Thoracic aorta (tissue), 2 donors: ENCODE results near the gene GINS3. TPM values are rescaled to one million over a fixed set of nuclear protein-coding genes. Genes with fewer than 3 reads are reported as not detected.
A peak's percentile ranks its signal among the peaks of the same experiment; 100 is the strongest.

ENCODE experiments used
- ATAC-seq: fragments of 150-250 bp; one replicate; pipeline ENCODE4 v1.8.0; 2017; ENCODE audit warnings: low read depth; ENCODE audit not compliant: insufficient number of reproducible peaks, low FRiP score
- DNase-seq: peaks from one replicate; pipeline ENCODE4 v3.0.0-alpha.2; 2020; ENCODE audit warnings: low spot score
- H3K27ac ChIP-seq, 2 donors: fragments of 200-600 bp; sonication (generic); 1 replicate in 1 of 2; 2 replicates in 1 of 2; pipeline ENCODE4 v1.5.1; 2016; ENCODE audit warnings: mild to moderate bottlenecking in 2 of 2, moderate library complexity in 2 of 2
- H3K27me3 ChIP-seq: fragments of 200-600 bp; sonication (generic); replicated peaks from 2 replicates; pipeline ENCODE4 v1.6.0; 2016; ENCODE audit warnings: mild to moderate bottlenecking; ENCODE audit not compliant: insufficient read depth
- H3K36me3 ChIP-seq: fragments of 200-600 bp; sonication (generic); one replicate; pipeline ENCODE4 v1.5.1; 2016
- H3K4me1 ChIP-seq, 2 donors: fragments of 200-600 bp; sonication (generic); 1 replicate in 1 of 2; 2 replicates in 1 of 2; pipeline versions ENCODE4 v1.5.1 to v1.6.0; 2016; ENCODE audit warnings: low read depth in 2 of 2, mild to moderate bottlenecking in 1 of 2; ENCODE audit not compliant: control insufficient read depth in 1 of 2
- H3K4me3 ChIP-seq: fragments of 200-600 bp; sonication (generic); 2 replicates; pipeline ENCODE4 v1.5.1; 2016; ENCODE audit warnings: mild to moderate bottlenecking
- H3K9me3 ChIP-seq: fragments of 200-600 bp; sonication (generic); 2 replicates; pipeline ENCODE4 v1.5.1; 2016
- CTCF ChIP-seq: fragments of 200-600 bp; sonication (generic); IDR thresholded peaks from one replicate; pipeline ENCODE4 v1.5.1; 2019; ENCODE audit warnings: antibody characterized with exemption
- total RNA-seq, 2 donors: library from RNA; depleted of rRNA; stranded (reverse); fragments of >200 nt; gene quantifications; one replicate each; pipeline versions ENCODE4 v1.1.0 to v1.2.3, GENCODE V29; 2016

The GINS3 gene
- total RNA-seq, 2 donors from 2014 or later, result 1.1 to 1.3 TPM

GRCh38 chr16:58419241-58419990 is 27.1 kb downstream of the GINS3 start:
- H3K36me3 ChIP-seq, result no peaks in the 10 kb centered on the region
- TF ChIP-seq CTCF, result no peak
- no peaks in the 10 kb centered on the region for H3K4me1 ChIP-seq
- no peak overlapping the region for H3K4me3 ChIP-seq
- H3K27ac ChIP-seq, result no peak overlapping the region
- H3K27me3 ChIP-seq, result no peaks in the 10 kb centered on the region
- DNase-seq (no peak), ATAC-seq (no peak)
- H3K9me3 ChIP-seq, result no peaks in the 10 kb centered on the region

GRCh38 chr16:58421059-58421458 is 28.8 kb downstream of the GINS3 start:
- Histone ChIP-seq H3K9me3 (no peaks in the 10 kb centered on the region), H3K4me3 (no peak overlapping the region), H3K4me1 (no peaks in the 10 kb centered on the region), H3K27me3 (no peaks in the 10 kb centered on the region), H3K36me3 (no peaks in the 10 kb centered on the region), H3K27ac (no peak overlapping the region)
- no peak for DNase-seq
- no peak for TF ChIP-seq CTCF
- ATAC-seq, result no peak

- ATAC-seq (no peak), DNase-seq (no peak)
- H3K9me3 ChIP-seq, result no peaks in the 10 kb centered on the region
- H3K27me3 ChIP-seq, result no peaks in the 10 kb centered on the region
- no peak overlapping the region for H3K4me3 ChIP-seq
- TF ChIP-seq CTCF, result no peak
- no peak overlapping the region for H3K27ac ChIP-seq
- H3K4me1 ChIP-seq, result no peaks in the 10 kb centered on the region
- H3K36me3 ChIP-seq, result no peaks in the 10 kb centered on the region
Measured at GRCh38 chr16:58421529-58421928, 29.3 kb downstream of the GINS3 start.

- TF ChIP-seq CTCF, result no peak
- no peak overlapping the region for H3K4me3 ChIP-seq
- H3K4me1 ChIP-seq, result no peaks in the 10 kb centered on the region
- no peaks in the 10 kb centered on the region for H3K27me3 ChIP-seq
- DNase-seq (no peak), ATAC-seq (no peak)
- no peak overlapping the region for H3K27ac ChIP-seq
- no peaks in the 10 kb centered on the region for H3K9me3 ChIP-seq
- H3K36me3 ChIP-seq, result no peaks in the 10 kb centered on the region
Measured at GRCh38 chr16:58422809-58423208, 30.5 kb downstream of the GINS3 start.

- no peak overlapping the region for H3K4me3 ChIP-seq
- DNase-seq, result no peak
- no peaks in the 10 kb centered on the region for H3K36me3 ChIP-seq
- H3K9me3 ChIP-seq, result no peaks in the 10 kb centered on the region
- no peaks in the 10 kb centered on the region for H3K27me3 ChIP-seq
- H3K4me1 ChIP-seq, result no peaks in the 10 kb centered on the region
- ATAC-seq, result no peak
- TF ChIP-seq CTCF, result no peak
- peak overlapping the region in 1 of 2 donors; percentile 26 for H3K27ac ChIP-seq
Measured at GRCh38 chr16:58425245-58425644, 33.0 kb downstream of the GINS3 start.
